ENCODE measurements around the gene ZXDB.
A peak's percentile ranks its signal among the peaks of the same experiment; 100 is the strongest.
"Not testable (repeated sequence)": the region's sequence is repeated elsewhere in the genome, so short reads cannot be mapped to it uniquely, and the experiment has no call there.

ZXDB gene

GRCh38 chrX:57591284-57592159 lies at the start of gene ZXDB:
TSS of gene ZXDB (plus strand) at chrX:57592011. CDS start at chrX:57592049, 38 bp downstream.
- DNase-seq (ENCODE audit: low read depth in 4 of 4, low spot score in 1 of 4) = not testable (repeated sequence)

- DNase-seq (ENCODE audit: low read depth in 4 of 4, low spot score in 1 of 4) = no peak
These were observed 26.6 kb upstream of the ZXDB start for GRCh38 chrX:57565198-57565597.

- DNase-seq (ENCODE audit: low read depth in 4 of 4, low spot score in 1 of 4) = no peak
These were observed 18.1 kb upstream of the ZXDB start for GRCh38 chrX:57573754-57574153.

GRCh38 chrX:57582948-57583347 lies 8.9 kb upstream of the ZXDB start:
- not testable (repeated sequence) for DNase-seq (ENCODE audit: low read depth in 4 of 4, low spot score in 1 of 4)

GRCh38 chrX:57583477-57583876 lies 8.3 kb upstream of the ZXDB start:
- DNase-seq (ENCODE audit: low read depth in 4 of 4, low spot score in 1 of 4) = no peak

DNA sequence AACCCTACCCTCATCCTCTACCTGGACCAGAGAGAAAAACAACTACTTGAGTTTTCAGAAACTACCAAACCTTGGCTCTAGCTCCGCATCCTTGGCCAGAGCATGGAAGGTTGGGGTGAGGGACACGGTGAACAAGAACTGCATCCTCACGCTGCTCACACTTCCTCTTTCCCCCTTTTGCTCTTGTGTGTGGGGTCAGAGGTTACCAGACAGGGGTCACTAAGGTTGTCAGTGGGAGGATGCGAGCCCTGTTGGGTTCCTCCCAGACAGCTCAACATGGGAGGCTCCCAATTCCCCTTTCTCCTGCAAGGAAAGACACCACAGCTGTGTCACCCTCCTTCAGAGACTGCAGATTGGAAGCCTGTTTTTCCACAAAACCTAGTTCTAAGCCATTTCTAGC lies 5.5 kb upstream of the ZXDB start:
- no peak for DNase-seq (ENCODE audit: low read depth in 4 of 4, low spot score in 1 of 4)

- no peak for DNase-seq (ENCODE audit: low read depth in 4 of 4, low spot score in 1 of 4)
These were observed 4.7 kb upstream of the ZXDB start for GRCh38 chrX:57587062-57587461.

GRCh38 chrX:57587607-57588006 lies 4.2 kb upstream of the ZXDB start:
- no peak for DNase-seq (ENCODE audit: low read depth in 4 of 4, low spot score in 1 of 4)

DNA sequence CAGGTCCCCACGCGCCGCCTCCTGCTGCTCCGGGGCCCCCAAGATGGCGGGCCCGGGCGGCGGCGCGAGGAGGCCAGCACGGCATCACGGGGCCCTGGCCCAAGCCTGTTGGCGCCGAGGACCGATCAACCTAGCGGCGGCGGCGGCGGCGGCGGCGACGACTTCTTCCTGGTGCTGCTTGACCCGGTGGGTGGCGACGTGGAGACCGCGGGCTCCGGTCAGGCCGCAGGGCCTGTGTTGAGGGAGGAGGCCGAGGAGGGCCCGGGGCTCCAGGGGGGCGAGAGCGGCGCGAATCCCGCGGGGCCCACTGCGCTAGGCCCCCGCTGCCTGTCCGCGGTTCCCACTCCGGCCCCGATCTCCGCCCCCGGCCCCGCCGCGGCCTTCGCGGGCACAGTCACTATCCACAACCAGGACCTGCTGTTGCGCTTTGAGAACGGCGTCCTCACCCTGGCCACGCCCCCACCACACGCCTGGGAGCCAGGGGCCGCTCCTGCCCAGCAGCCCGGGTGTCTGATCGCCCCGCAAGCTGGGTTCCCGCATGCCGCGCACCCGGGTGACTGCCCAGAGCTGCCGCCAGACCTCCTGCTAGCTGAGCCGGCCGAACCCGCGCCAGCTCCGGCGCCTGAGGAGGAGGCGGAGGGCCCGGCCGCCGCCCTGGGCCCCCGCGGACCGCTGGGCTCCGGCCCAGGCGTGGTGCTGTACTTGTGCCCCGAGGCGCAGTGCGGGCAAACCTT lies 516 bp downstream of the ZXDB start:
- DNase-seq (ENCODE audit: low read depth in 4 of 4, low spot score in 1 of 4) = peak in 1 of 4 experiments; percentile 10

DNA sequence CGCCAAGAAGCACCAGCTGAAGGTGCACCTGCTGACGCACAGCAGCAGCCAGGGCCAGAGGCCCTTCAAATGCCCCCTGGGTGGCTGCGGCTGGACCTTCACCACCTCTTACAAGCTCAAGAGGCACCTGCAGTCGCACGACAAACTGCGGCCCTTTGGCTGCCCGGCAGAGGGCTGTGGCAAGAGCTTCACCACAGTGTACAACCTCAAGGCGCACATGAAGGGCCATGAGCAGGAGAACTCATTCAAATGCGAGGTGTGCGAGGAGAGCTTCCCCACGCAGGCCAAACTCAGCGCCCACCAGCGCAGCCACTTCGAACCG lies 1.0 kb downstream of the ZXDB start:
- DNase-seq (ENCODE audit: low read depth in 4 of 4, low spot score in 1 of 4) = not testable (repeated sequence)

DNA sequence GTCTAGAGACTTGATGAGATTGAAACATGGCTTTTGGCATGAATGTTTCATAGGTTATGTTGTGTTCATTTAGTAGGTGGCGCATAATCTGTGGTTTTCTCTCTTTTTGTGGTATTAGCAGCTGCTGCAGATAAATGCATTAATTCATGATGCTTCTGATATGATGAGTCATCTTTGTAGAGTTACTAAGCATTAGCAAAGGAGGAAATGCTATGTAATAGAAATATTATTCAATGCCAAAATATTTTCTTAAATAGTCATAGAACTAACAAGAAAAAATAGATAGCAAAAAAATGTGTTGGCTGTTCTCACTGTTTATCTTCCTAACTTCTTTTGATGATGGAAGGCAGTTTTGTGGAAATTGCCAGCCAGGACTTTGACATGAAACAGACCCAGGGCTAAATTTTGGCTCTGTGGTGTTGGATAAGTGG lies 3.6 kb downstream of the ZXDB start:
- DNase-seq (ENCODE audit: low read depth in 4 of 4, low spot score in 1 of 4) = no peak

- DNase-seq (ENCODE audit: low read depth in 4 of 4, low spot score in 1 of 4) = no peak
These were observed 4.3 kb downstream of the ZXDB start for GRCh38 chrX:57596109-57596508.

DNA sequence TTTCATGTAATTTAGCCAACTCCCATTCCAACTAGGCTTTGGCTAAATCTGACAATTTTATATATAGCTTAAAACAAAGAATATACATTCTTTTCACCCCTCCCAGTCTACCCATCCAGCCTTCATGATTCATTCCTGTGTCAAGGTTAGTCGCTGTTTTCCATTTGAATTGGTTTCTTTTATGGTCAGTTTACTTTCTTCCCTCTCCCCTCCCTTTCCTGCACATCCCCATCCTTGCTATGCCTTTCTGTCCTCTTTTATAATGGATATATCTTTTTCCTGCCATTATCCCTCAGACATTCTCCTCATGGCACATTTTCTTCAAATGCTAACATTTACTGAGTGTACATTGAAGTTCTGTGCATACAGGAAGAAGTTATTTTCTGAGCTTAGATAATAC lies 4.7 kb downstream of the ZXDB start:
- DNase-seq (ENCODE audit: low read depth in 4 of 4, low spot score in 1 of 4) = no peak

GRCh38 chrX:57607295-57608187 lies 15.7 kb downstream of the ZXDB start:
- no peak for DNase-seq (ENCODE audit: low read depth in 4 of 4, low spot score in 1 of 4)

DNA sequence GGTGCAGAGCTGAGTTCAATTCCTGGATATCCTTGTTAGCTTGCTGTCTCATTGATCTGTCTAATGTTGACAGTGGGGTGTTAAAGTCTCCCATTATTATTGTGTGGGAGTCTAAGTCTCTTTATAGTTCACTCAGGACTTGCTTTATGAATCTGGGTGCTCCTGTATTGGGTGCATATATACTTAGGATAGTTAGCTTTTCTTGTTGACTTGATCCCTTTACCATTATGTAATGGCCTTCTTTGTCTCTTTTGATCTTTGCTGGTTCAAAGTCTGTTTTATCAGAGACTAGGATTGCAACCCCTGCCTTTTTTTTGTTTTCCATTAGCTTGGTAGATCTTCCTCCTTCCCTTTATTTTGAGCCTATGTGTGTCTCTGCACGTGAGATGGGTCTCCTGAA lies 21.5 kb downstream of the ZXDB start:
- not testable (repeated sequence) for DNase-seq (ENCODE audit: low read depth in 4 of 4, low spot score in 1 of 4)

DNA sequence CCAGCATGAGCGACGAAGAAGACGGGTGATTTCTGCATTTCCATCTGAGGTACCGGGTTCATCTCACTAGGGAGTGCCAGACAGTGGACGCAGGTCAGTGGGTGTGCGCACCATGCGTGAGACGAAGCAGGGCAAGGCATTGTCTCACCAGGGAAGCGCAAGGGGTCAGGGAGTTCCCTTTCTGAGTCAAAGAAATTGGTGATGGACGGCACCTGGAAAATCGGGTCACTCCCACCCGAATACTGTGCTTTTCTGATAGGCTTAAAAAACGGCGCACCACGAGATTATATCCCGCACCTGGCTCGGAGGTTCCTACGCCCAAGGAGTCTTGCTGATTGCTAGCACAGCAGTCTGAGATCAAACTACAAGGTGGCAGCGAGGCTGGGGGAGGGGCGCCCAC lies 37.6 kb downstream of the ZXDB start:
- not testable (repeated sequence) for DNase-seq (ENCODE audit: low read depth in 4 of 4, low spot score in 1 of 4)

GRCh38 chrX:57640674-57641016 lies 48.8 kb downstream of the ZXDB start:
- DNase-seq (ENCODE audit: low read depth in 4 of 4, low spot score in 1 of 4) = no peak

- no peak for DNase-seq (ENCODE audit: low read depth in 4 of 4, low spot score in 1 of 4)
These were observed 49.5 kb downstream of the ZXDB start for GRCh38 chrX:57641338-57641737.

GRCh38 chrX:57643698-57644097 lies 51.9 kb downstream of the ZXDB start:
- DNase-seq (ENCODE audit: low read depth in 4 of 4, low spot score in 1 of 4) = no peak

GRCh38 chrX:57647020-57647419 lies 55.2 kb downstream of the ZXDB start:
- DNase-seq (ENCODE audit: low read depth in 4 of 4, low spot score in 1 of 4) = no peak
